ENCODE measurements around the gene CCDC51.
"Not testable (repeated sequence)": the region's sequence is repeated elsewhere in the genome, so short reads cannot be mapped to it uniquely, and the experiment has no call there.

CCDC51 gene, protein sequence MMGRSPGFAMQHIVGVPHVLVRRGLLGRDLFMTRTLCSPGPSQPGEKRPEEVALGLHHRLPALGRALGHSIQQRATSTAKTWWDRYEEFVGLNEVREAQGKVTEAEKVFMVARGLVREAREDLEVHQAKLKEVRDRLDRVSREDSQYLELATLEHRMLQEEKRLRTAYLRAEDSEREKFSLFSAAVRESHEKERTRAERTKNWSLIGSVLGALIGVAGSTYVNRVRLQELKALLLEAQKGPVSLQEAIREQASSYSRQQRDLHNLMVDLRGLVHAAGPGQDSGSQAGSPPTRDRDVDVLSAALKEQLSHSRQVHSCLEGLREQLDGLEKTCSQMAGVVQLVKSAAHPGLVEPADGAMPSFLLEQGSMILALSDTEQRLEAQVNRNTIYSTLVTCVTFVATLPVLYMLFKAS

DNA sequence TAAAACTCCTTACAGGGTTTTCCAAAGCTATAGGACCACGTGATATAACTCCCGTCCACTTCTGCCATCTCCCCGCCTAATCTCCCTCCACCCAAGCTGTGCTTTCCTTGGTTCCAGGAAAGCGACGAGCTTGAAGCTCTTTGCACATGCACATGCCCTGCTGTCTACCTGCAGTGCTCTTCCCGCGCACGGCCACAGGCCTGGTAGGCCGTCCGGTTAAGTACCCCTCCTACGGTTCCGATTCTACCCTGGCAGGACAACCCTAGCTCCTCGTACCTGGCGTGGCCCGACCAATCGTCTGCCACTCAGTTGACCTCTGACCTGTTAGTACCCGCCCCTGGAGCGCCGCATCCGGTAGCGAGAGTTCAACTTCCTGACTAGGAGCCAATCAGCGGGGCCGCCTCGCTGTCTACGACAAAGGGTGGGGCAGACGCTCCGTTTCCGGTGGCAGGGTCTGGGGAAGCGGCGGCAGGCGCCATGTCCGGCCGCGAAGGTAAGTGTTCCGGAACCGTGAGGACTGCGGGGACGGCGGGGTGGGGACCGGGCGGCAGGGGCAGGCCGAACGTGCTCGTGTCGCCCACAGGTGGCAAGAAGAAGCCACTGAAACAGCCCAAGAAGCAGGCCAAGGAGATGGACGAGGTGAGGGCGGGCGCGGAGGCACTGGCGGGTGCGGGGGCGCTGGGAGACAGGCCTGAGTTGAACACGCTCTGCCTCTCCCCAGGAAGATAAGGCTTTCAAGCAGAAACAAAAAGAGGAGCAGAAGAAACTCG lies at the start of gene CCDC51, which contains the start of gene TMA7:
CCDC51 (minus strand) TSS at position 300 of the 770 bp plus-strand sequence. CDS start 4,991 bp downstream, outside the sequence.
TMA7 (plus strand) TSS at position 438 of the 770 bp plus-strand sequence; CDS start at position 478, 40 bp downstream.
- DNase-seq (ENCODE audit: extremely low read depth in 1 of 2, low read depth in 1 of 2): peak; percentile 97 to 99

DNA sequence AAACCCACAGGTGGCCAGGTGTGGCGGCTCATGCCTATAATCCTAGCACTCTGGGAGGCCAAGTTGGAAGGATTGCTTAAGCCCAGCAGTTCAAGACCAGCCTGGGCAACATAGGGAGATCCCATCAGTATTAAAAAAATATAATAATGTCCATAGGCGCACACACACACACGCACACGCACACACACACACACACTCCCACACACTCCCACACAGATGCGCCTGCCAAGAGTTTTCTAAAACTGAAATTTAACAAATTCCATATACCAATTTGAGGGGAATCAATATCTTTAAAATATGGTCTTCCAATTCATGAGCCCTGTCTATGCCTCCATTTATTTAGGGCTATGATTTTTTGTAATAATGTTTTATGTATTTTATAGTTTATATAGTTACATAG lies 47.0 kb upstream of the CCDC51 start:
- DNase-seq (ENCODE audit: extremely low read depth in 1 of 2, low read depth in 1 of 2): no peak

DNA sequence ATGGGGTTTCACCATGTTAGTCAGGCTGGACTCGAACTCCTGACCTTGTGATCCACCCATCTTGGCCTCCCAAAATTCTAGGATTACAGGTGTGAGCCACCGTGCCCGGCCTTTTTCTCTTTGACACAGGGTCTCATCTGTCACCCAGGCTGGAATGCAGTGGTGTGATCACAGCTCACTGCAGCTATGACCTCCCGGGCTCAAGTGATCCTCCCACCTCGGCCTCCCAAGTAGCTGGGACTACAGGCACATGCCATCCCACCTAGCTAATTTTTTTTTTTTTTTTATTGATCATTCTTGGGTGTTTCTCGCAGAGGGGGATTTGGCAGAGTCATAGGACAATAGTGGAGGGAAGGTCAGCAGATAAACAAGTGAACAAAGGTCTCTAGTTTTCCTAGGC lies 42.9 kb upstream of the CCDC51 start:
- DNase-seq (ENCODE audit: extremely low read depth in 1 of 2, low read depth in 1 of 2): not testable (repeated sequence)

DNA sequence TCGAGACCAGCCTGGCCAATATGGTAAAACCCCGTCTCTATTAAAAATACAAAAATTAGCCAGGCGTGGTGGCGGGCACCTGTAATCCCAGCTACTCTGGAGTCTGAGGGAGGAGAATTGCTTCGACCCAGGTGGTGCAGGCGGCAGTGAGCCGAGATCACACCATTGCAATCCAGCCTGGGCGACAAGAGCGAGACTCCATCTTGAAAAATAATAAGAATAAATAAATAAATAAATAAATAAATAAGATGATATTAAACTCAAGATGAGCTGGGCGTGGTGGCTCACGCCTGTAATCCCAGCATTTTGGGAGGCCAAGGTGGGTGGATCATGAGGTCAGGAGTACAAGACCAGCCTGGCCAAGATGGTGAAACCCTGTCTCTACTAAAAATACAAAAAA lies 41.0 kb upstream of the CCDC51 start:
- DNase-seq (ENCODE audit: extremely low read depth in 1 of 2, low read depth in 1 of 2): not testable (repeated sequence)

DNA sequence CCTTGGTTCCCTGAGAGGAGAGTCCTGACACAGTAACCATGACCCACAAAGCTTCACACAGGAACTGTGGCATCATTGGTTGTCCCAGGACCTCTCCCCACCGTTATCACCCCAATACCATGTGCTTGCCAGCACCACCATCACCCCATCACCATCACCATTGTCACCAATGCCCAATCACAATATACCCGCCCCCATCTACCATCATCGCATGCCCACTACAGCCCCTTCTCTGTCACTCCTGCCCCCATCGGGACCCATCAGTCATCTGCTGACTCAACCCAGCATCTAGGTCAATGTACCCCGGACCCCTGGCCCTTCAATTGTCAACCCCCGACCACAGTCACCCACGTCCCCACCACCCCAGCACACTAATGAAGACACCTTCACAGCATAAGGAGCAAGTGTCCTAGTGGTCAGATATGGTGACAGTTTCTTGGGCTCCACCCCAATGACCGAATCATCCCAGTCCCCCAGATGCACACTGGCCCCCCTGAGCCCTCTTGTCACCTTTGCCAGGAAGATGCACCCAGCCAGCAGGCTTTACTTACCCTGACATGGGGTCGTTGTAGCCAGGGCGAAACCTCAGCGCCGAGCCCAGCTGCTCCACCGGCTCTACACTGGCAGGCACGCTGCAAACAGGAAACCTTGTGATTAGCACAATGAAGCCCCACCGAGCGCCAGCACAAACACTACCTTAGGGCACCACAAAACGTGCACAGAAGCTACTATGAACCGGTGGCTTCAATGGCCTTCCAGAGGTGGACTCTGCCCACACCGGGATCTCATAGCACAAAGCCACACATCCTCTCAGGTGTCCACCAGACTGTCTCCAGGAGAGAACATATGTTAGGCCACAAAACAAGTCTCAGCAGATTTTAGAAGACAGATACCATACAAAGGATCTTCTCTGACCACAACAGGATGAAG lies 39.0 kb upstream of the CCDC51 start:
- no peak for DNase-seq (ENCODE audit: extremely low read depth in 1 of 2, low read depth in 1 of 2)

DNA sequence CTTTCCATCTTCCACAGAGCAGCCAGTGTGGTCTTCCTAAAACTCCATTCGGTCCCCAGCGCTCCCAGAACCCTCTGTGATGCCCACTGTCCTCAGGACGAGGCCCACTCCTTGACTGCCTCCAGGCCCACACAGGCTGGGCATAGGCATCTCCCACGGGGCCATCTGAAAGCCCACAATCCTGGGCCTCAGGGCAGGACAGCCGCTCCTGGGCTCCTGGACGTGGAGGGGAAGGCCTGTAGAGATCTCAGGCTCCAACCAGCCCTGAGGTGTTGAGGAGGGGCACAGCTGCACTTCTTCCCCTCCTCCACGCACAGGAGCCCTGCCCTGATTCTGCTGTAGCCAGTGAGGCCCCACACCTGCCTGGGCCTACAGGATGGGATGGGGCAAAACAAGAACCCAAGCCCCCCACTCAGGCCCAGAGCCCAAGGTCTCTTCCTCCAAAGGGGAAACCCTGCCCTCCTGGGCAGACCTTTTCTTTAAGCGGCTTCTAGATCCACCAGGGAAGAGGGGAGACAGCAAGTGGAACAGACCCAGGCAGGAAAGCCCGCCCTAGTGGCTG lies 38.1 kb upstream of the CCDC51 start:
- no peak for DNase-seq (ENCODE audit: extremely low read depth in 1 of 2, low read depth in 1 of 2)

DNA sequence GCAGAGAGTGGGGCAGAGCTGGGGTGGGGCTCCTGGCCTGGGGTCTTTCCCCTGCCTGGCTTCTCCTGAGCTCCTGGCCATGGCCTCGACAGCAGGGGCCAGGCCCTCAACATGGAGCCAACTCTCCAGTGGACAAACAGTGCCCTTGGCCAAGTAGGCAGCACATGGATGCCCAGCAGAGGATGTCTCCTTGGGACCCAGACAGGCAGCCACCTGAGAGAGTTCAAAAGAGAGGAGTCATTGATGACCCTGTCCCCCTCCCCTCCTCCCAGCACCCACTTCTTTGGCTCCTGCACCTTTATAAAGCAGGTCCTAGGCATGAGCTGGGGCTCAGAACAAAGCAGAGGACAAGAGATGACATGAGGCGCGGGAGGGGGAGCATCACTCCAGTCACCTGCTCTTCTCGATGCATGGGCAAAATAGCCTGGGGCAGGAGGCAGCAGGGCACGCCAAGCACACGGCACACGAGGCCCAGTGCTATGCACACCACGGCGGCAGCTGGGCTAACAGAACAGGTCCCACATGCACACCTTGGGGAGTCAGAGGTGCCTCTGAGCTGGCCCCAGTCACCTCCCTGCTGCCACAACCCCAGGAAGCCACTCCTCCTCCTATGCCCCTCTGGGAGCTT lies 36.6 kb upstream of the CCDC51 start:
- DNase-seq (ENCODE audit: extremely low read depth in 1 of 2, low read depth in 1 of 2): no peak

DNA sequence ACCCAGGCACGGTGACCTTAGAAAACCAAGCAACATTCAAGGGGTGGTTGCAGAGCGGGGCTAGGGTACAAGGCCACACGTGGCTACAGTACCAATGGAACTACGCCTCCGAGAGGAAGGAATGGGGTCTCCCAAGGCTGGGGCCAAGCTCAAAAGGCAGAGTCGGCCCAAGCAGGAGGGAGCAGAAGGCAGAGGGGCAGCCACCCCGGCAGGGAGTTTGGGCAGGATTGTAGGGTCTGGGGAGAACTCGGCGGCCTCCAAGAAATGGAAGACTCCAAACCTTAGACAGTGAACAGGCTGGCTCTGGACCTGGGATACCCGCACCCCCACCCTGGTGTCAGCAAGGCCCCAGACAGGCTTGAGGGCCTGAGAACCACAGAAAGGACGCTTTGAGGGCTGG lies 35.3 kb upstream of the CCDC51 start:
- no peak for DNase-seq (ENCODE audit: extremely low read depth in 1 of 2, low read depth in 1 of 2)

DNA sequence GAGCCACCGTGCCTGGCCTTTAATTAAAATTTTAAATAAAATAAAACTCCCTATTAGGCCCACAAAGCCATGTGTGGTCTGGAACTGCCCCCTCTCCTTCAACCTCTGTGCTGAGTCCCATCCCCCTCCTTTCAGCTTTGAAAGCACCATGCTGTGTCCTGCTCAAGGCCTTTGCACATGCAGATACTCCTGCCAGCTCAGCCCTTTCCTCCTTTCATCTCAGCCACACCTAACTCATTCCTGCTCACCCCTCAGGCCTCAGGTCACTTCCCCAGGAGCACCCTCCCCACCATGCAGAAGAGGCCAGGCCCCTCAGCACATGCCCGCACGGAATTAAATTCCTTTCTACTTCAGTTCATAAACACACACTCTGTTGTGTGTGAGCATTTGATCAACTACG lies 34.7 kb upstream of the CCDC51 start:
- no peak for DNase-seq (ENCODE audit: extremely low read depth in 1 of 2, low read depth in 1 of 2)

DNA sequence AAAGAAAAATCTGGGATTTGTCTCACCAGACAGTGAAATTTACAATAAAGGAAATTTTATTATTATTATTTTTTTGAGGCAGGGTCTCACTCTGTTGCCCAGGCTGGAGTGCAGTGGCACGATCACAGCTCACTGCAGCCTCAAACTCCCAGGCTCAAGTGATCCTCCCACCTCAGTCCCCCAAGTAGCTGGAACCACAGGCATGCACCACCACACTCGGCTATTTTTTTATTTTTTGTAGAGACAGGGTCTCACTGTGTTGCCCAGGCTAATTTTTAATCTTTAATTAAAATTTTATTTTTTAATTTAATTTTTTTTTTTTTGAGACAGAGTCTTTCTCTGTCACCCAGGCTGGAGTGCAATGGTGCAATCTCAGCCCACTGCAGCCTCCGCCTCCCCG lies 34.1 kb upstream of the CCDC51 start:
- not testable (repeated sequence) for DNase-seq (ENCODE audit: extremely low read depth in 1 of 2, low read depth in 1 of 2)

DNA sequence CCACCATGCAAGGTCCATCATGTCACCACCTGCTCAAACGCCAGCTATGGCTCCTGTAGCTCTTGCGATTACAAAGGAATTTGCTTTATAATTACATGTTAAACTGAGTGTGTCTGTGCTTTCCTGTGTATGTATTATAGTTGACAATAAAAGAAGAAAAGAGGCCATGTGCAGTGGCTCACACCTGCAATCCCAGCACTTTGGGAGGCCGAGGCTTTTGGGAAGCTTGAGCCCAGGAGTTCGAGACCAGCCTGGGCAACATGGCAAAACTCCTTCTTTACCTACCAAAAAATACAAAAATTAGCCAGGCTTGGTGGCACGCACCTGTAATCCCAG lies 33.7 kb upstream of the CCDC51 start:
- DNase-seq (ENCODE audit: extremely low read depth in 1 of 2, low read depth in 1 of 2): no peak

DNA sequence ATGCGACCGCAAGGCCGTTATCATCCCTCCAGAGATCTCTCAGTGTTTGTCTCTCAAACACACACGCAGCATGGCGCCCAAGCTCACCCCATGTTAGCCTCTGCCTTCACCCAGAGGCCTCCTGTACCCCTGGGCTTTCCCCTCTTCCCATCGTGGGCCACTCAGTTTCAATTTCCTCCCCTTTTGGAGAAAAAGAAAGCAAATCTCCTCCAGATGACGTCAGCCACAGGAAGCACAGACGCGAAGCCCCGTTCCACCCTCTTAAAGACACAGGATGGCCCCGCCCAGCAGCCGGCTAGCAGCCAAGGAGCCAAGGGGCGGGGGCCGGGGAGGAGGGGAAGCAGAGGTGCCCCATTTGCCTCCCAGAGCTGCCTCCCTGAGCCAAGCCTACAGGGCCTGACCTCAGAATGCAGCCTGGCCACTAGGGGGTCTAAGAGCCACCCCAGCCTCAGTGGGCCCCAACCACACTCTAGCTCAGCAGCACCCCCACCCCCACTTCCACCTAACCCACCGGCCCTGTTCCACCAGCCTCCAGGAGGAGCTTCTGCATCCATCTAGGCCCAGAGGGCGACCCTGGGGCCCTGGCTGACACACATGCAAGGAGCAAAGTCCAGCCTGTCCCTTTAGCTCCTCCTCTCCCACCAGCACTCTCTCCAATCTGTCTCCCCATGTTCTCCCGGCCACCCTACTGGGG lies 33.2 kb upstream of the CCDC51 start:
- peak; percentile 75 to 95 for DNase-seq (ENCODE audit: extremely low read depth in 1 of 2, low read depth in 1 of 2)

DNA sequence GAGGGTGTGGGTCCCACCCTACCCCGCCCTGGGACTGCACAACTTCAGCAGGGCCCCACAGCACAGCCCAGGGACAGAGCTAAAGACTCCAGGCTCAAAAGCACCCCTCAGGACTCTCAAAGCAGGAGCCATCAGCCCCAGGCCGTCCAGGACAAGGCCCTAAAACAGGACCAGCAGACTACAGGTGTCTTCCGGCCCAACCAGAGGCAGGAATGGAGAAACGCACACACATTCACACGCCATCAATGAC lies 32.7 kb upstream of the CCDC51 start:
- no peak for DNase-seq (ENCODE audit: extremely low read depth in 1 of 2, low read depth in 1 of 2)

DNA sequence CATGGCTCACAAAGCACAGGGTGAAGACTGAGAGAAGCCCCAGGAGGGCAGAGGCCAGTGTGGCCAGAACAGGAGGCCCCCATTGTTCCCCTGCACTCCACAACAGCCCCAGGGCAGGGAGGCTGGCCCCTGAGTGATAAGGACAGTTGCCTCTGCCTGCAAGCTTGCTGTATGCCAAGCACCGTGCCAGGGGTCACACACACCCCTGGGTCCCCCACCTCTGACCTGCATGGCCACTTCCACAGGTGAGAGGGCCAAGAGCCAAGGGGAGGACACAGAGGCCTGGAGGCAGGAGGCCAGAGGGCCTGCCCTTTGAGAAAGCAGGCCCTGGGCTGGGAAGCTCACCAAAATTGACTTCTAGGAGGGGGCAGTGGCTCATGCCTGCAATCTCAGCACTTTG lies 30.4 kb upstream of the CCDC51 start:
- no peak for DNase-seq (ENCODE audit: extremely low read depth in 1 of 2, low read depth in 1 of 2)

DNA sequence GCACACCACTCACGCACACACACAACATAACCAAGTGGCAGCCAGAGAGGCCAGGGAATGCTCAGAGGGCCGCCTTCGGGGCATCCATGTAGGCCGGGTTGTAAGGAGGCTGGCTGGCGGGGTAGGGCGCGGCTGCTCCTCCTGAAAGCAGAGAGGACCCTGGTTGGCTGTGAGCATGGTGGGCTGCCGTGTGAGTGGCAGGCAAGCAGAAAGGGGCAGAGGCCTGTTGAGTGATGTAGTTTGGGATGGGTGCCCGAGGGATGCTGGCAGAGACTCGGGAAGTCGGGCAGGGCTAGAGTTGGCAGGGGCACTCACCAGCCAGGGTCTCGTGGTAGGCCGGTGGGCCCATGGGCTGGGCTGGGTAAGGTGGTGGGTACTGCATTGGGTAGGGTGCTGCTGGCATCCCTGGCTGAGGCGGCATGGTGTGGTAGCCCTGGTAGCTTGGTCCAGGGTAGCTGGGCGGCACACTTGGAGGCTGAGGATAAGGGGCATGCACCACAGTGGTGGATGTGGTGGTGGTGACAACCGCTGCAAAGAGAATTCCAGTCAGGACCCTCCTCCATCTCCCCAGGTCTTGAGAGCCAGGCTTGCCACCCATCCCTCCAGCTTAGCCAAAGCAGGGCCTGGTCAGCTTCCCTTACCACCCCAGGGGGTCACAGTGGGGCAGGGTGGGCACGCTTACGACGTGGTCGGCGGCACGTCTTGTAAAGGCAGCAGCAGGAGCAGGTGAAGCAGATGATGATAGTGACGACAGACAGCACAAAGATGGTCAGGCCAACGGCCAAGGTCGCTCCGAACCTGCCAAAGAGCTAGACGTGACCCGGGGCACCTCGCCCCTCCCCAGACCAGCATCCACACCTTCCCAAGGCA lies 29.4 kb upstream of the CCDC51 start:
- DNase-seq (ENCODE audit: extremely low read depth in 1 of 2, low read depth in 1 of 2): no peak

DNA sequence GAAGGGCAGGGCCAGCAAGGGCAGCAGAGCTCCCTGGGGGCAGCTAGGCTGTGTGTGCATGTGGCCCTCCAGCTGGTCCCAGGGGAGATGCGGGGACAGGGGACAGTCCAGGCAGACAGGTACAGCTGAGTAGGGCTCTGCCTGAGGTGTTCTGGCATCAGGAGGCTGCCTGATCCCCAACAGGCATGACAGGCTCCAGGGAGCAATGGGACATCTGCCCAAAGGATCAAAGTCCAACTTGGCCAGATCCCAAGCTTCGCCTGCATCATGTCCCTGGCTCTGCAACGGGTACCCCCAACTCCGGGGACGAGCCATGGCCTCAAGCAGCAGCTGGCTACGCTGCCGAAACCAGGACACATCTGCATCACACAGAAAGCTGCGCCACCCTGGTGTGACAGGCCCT lies 28.4 kb upstream of the CCDC51 start:
- DNase-seq (ENCODE audit: extremely low read depth in 1 of 2, low read depth in 1 of 2): no peak

DNA sequence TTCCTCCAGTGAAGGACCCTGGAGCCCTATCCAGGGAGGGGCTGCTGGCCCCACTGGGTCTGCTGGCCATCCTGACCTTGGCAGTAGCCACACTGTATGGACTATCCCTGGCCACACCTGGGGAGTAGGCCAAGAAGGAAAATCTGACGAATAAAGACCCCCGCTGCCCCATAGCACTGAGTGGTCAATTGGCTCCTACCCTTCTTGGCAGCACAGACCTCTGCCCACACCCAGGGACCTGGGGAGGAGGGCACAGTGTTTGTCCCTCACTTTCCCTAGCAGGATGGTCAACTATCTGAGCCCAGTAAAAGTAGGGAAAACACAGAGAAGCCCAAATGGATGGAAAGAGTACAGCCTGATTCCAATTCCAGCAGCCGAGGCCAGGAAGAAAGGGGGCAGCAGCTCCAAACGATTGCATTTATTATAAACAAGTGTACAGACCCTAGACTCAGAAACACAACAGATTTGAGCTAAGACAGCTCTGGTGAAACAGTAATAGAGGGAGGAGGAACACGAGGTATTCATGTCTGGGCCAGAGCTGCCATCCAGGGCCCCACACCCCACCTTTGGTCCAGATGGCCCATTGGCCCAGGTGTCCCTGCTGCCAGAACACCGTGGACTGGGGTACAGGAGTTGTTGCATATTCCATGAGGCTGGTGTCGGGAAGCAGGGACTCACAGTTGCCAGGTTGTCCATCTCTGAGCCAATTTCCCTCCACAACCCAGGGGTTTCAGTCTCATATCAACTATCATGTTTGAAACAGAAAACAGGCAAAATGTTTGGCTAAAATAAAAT lies 27.8 kb upstream of the CCDC51 start:
- no peak for DNase-seq (ENCODE audit: extremely low read depth in 1 of 2, low read depth in 1 of 2)

DNA sequence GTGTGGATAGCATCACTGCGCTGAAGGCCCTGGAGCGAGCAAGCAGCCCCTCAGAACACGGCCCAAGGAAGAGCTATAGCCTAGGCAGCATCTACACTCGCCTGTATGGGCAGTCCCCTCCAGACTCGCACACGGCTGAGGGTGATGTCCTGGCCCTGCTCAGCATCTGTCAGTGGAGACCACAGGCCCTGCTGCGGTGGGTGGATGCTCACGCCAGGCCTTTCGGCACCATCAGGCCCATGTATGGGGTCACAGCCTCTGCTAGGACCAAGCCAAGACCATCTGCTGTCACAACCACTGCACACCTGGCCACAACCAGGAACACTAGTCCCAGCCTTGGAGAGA lies 27.2 kb upstream of the CCDC51 start:
- no peak for DNase-seq (ENCODE audit: extremely low read depth in 1 of 2, low read depth in 1 of 2)
